GM04504 (cell line): ENCODE measurements around the gene EDN1.

Experiments used
- DNase-seq: peaks from one replicate; pipeline ENCODE4 v3.0.0-alpha.2; 2012; ENCODE audit warnings: low read depth

EDN1 gene

DNA sequence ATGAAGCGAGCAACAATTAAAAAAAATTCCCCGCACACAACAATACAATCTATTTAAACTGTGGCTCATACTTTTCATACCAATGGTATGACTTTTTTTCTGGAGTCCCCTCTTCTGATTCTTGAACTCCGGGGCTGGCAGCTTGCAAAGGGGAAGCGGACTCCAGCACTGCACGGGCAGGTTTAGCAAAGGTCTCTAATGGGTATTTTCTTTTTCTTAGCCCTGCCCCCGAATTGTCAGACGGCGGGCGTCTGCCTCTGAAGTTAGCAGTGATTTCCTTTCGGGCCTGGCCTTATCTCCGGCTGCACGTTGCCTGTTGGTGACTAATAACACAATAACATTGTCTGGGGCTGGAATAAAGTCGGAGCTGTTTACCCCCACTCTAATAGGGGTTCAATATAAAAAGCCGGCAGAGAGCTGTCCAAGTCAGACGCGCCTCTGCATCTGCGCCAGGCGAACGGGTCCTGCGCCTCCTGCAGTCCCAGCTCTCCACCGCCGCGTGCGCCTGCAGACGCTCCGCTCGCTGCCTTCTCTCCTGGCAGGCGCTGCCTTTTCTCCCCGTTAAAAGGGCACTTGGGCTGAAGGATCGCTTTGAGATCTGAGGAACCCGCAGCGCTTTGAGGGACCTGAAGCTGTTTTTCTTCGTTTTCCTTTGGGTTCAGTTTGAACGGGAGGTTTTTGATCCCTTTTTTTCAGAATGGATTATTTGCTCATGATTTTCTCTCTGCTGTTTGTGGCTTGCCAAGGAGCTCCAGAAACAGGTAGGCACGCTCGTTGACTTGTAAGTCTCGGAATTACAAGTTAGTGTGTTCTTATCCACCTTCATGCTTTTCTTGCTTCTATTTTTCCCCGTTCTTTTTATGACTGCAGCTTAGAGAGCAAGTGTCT, at the start of gene EDN1:
Gene EDN1, plus strand, starts transcription at position 429 of the 888 bp plus-strand sequence. Its CDS starts 269 bp downstream, at position 698.
- DNase-seq: peak; percentile 50

DNA sequence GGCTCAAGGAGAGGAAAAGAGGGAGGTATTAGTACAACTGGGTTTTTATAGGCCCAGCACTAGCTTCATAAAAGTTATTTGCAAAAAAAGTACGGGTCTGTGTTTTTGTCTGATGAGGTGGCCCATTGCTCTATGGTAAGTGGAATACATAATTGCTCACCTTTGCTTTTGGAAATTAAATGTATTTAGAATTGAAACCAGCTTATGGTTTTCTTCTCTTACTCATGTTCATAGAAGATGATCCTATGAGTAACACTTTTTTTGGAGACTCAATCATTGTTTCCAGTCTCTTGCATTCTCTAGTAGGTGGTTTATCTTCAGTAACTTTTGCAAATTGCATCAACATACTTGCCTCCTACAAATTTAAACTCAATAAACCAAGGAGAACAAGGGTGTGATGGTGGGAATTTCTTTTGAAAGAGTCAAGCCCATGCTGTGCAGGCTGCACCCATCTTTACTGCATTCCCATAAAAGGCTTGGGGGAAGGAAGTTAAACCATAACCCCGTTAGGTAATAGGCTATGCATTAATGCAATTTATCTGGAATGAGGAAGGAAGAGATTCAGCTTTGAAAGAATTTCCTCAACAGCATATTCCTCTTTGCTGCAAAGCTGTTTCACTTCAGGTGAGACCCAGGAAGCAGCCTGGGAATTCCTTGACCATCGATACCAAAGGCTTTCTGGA, 48.5 kb upstream of the EDN1 start:
- DNase-seq: no peak

DNA sequence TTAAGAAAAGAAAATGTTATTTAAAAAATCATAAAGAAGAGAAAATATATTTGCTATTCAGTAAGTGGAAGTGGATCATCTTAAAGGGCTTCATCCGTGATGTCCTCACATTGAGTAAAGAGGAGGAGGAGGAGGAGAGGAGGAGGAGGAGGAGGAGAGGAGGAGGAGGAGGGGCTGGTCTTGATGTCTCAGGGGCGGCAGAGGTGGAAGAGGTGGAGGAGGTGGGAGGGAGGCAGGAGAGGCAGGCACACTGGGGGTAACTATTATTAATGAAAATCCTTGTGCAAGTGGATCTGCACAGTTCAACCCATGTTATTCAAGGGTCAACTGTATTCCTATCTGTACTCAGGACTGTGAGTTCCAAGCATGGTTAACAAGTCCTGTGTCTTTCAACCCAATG, 47.0 kb upstream of the EDN1 start:
- no peak for DNase-seq

DNA sequence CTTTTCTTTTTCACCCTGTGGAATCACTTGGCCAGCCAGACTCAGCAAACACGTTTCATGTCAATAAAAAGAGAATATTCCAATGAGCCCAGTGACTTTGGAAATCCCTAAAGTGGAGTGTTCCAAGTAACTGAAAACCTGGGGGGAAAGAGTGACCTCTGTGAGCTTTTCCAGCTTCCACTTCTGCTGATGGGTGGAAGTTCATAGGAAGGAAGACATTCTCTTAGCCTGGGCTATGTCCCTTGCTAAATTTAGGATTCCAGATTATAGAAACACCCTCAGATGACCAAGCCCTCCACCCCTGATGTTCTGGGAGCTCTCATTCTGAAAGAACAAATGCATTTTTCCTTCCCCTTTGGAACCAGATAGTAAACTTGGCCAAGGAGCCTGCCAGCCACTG, 44.8 kb upstream of the EDN1 start:
- no peak for DNase-seq

DNA sequence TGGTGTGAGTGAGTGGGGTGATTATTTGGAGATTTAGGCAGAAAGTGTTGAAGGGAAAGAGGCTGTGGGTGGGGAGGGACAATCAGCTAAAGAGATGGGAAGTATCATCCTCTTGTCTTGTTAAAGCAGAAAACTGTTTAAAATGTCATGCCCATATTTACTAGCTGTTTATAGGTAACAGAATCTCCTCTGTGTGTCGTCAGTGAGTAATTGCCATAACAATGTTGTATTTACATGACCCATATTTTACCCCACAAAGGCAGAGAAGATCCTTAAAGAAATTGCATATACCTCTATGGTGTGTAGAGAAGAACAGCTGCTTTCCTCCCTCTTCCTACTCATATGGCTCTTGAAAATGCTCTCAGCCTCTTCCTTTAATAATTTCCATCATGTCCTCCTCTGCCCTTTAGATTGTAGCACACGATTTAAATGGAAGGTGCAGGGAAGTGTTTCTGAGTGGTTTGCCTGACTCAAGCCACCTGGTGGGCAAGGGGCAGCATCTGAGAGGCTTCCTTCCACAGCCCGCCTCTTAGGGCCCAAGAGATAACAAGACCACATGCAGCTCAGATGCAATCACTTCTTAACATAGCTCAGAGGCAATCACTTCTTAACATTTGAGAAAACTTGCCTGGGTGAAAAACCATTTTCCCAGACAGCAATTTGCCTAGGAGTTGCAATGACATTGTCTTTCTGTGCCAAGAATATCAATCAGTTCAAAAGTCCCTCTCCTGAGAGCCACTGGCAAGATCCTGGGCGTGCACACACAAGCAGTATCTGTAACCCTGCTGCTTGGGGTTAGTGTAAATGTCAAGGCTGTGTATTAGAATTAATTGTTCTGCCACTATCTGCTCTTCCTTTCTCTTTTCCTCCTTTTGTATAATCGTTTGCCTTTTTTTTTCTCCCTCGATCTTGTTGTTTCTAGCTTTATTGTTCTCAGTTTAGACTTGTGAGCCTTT, 44.1 kb upstream of the EDN1 start:
- DNase-seq: no peak

DNA sequence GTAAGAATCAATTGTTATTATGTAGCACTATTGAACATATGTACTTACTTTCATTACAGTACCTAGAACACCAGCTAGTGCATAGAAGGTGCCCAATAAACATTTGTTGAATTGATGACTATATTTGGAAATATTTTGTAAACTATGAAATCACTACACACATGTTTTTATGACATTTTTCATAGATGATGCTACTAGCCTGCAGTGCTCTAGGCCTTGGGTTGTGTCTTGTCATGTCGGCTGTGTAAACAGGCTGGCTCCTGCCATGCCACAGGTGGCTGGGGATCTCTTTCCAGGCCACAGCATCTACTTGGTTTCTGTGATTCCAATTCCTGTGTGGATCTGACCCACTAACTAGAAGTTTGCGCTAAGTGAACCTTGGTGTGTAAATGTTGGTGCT, 43.3 kb upstream of the EDN1 start:
- DNase-seq: no peak

DNA sequence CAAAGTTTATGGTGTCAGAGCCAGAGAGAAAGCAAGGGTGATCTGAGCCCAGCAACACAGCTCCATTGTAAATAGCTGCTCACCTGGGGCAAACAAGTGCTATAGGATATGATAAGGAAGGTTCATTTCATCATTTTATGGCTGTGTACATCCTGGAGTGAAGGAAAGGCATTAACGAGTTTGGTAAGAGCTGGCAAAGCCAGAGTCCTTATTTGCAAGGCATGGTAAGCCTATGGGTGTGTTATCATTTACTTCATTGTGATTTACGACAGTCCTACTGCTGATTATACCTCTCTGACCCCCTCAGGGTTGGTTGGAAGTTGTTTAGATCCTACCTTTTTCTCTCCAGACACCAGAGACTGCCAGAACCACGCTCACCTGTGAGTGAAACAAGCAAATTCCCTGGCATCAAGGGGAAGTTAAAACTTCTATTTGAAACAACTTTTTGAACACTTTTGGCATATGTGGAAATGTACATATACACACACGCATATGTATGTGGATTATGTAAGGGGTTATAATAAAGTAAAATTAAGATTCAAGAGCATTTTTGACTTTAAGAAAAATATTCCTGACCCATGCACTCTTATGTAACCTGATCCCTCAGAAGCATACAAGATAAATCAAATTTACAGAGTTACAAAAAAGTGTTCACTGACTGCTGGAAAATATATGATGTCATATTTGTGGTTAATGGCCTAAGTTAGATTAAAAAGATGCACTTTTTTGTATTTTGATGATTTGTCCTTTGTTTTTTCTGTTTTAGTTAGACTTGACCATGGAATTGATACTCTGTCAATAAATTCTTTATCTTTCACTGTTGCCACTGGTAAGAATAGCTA, 40.4 kb upstream of the EDN1 start:
- DNase-seq: no peak

DNA sequence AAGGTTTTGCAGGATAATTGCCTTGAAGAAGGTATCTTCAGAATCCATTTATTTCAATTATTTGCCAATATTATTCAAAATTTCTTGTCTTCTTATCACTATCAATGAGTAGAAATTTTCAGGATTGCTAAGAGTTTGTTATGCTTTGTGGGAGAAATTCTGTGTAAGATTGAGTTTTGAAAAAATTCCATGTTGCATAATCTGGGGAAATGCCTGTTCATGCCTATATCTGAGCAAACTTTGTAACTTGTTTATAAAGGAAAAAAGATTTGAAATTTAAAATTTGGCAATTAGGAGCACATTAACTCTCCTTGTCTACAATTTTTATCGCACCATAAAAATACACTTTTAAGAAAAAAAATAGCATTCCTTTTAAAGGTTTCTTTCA, 39.8 kb upstream of the EDN1 start:
- DNase-seq: no peak

DNA sequence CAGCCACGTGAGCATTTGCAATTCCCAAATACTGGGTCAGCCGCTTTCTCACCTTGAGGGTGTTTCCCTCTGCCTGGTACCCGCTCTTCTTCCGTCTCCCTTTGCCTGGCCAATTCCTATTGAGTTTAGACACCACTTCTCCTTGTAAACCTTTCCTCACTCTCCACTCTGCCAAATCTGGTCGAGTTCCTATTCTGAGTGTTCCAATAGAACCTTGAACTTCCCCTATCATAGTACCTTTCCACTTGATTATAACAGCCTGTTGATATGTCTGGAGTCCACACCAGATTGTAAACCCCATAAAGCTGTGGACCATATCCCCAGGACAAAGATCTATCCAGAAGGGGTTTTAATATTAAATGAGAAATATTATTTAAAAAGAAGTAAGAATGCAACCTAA, 36.0 kb upstream of the EDN1 start:
- DNase-seq: no peak

DNA sequence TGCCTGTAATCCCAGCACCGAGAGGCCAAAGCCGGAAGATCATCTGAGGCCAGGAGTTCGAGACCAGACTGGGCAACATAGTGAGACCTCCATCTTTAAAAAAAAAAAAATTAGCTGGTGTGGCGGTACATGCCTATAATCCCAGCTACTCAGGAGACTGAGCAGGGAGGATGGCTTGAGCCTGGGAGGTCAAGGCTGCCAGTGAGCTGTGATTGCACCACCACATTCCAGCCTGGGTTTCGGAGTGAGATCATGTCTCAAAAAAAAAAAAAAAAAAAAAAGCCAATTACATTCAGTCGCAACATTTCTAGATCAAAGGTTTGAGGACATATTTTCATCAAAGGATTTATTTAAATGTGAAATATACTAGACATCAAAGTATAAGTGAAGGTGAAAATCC, 32.0 kb upstream of the EDN1 start:
- DNase-seq: no peak

DNA sequence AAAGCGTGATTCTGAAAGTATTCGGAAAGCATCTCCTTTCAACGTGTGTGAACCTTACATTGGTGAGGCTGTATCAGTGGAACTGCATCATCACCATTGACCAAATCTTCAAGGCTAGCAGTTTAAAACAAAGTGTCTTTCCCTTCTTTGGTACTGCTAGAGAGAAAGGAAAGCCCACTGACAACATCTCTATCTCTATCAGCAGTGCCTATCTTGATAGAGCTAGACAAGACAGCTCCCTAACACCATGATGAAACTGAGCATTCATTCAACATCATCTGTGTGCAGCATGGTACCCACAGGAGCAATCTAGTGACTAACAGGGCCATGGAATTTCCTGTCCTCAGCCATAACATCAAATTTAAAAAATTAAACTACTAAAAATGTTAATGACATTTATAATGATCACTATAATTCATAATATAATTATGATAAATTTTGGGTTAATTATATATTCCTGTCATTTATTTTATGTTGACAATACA, 31.5 kb upstream of the EDN1 start:
- DNase-seq: no peak

DNA sequence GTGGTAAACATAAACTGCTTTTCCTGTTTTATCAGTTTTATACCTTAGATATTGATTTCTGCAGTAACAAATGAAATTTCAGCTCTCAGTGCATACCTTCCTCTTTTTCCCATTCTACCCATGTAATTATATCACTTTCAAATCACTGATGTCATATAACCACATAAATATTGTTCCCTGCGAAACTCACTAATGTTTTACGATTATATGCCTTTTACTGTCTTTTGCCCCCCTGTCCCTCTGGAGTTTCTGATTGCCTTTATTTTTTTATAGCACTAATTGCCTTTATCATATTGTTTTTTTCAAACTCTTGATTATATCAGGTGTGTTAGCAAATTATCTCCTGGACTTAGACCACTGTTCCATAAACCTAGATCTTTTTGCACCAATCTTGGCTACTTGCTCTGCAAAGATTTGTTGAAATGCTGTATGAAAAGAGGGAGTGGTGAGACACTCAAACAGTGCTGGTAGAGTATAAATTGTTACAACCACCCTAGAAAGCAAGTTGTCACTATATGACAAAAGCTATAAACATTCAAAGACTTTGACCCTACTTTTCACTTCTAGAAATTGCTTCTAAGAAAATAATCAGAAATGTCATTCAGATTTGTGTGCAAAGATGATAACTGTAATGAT, 29.6 kb upstream of the EDN1 start:
- DNase-seq: no peak

DNA sequence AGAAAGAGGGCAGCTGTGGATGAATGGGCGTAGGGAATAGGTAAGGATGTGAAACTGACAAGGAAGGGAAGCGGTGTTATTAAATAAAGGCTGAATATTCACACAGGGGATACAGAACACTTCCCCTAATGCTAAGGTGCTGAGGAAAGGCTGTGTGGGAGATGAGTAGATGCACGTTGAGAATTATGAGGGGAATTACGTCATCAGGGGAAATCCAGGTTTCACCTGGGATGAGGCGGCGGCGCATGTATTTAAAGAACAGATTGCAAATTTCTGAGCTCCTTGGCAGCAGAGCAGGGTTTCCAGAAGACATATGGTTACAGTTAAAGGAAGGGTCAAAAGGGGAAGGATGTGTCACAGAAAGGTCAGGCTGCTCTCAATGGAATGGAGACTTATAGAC, 28.7 kb upstream of the EDN1 start:
- DNase-seq: no peak

DNA sequence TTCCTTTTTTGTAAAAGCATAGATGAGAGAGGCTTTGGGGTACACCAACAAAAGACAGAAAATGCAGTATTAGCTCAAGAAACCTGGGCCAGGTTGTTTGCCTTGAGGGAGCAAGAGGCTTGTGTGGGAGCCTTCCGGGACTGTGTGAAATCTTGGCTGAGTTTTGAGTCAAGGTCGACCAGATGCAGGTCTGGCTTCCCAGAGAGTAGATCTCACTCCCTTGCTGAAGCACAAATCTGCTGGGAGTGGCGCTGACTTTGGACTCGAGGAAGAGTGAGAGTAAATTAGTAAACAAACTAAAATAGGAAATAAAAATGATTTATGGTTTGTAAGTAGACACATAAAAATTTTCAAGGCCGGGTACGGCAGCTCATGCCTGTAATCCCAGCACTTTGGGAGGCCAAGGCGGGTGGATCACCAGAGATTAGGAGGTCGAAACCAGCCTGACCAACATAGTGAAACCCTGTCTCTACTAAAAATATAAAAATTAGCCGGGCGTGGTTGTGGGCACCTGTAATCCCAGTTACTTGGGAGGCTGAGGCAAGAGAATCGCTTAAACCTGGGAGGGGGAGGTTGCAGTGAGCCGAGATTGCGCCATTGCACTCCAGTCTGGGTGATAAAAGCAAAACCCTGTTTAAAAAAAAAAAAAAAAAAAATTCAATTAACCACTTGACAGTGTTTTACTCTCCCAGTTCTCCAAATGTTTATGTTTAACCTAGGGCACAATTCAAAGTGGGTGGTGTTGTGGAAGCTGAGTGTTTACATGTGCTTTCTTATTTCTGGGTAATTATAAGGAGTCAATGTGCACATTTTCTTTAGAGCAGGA, 27.7 kb upstream of the EDN1 start:
- DNase-seq: no peak

DNA sequence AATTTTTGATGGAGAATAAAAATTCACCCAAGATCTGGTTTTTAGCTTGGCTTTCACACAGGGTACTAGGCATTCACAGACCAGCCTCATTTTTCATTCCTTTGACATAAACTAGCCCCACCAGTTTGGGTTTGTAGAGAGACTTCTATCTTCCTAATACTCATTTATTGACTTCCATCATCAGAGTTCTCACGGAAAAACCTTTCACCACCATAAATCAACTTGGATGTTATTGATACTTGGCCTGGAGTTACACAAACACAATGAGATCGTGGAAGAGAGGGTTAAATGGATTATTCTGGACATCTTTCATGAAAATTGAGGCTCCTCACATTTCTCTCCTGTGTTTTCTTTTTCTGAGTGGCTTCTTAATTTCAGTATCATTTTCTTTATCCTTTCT, 26.8 kb upstream of the EDN1 start:
- no peak for DNase-seq

DNA sequence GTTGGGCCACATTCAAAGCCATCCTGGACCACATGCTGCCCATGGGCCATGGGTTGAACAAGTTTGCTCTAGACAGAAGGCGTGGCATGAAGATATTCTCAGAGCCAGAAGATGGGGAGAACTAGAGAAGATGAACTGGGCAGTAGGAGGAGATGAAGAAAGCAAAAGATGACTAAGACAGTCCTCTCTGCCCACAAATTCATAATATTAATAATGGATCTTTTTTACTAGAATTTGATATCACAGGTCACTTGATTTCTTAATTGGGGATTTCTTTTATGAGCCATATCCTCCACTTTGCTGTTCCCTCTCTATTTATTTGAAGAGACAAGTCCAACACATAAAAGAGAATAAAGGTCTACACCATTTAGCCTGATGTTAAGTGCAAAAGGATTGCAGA, 25.5 kb upstream of the EDN1 start:
- DNase-seq: no peak

DNA sequence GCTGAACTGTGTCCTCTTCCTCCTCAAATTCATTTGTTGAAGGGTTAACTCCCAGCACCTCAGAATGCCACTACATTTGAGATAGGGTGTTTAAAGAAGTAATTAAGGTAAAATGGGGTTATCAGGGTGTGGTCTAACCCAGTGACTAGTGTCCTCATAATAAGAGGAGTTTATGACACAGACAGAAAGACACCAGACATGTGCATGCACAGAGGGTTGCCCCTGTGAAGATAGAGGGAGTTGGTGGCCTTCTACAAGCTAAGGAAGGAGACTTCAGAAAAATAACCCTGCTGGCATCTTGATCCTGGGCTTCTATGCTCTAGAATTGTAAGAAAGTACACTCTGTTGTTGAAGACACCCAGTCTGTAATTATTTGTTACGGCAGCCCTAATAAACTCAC, 24.9 kb upstream of the EDN1 start:
- no peak for DNase-seq

DNA sequence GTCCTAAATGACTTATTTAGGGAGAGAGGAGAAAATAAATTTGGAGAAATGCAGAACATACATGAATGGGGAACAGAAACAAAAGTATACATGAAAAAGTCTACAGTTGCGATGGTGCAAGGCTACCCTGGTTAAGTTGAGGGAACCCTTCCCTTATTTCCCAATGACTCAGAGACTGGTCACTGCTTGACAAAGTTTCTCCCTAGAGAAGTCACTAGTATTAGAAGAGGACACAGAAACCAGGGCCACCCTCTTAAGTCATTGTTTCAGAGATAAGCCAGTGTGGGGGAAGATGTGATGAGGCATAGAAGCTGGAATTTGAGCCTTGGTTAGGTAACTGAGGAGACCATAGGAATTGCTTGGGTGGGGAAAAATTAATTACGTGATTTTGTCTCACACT, 24.4 kb upstream of the EDN1 start:
- DNase-seq: no peak

DNA sequence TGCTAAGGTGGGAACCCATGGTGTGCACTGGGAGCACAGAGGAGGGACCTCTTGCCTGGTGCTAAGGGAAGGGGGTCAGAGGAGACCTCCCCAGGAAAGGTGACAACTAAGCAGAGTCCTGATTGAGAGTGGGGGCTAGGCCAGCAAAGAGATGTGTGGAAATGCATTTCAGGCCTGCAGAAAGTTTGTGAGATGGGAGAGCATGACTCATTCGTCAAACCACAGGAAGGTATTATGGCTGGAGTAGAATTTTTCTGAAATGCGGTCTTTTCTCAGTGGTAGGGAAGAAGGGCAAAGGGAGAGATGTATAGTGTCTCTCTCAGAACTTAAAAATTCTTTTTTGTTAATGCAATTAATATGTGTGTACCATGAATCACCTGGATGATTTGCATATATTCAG, 23.6 kb upstream of the EDN1 start:
- DNase-seq: no peak

DNA sequence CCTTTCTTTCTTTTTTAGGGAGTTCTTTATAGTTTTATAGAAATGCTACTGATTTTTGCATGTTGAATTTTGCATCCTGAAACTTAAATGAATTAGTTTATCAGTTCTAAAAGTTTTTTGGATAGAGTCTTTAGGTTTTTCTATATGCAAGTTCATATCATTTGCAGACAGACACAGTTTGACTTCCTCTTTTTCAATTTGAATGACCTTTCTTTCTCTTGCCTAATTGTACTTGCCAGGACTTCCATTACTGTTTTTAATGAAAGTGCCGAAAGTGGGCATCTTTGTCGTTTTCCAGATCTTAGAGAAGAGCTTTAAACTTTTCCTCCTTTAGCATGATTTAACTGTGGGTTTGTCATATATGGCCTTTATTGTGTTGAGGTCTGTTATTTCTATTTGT, 21.1 kb upstream of the EDN1 start:
- DNase-seq: no peak
